ENCODE measurements around the gene TAGLN.

- TF ChIP-seq CTCF (IDR thresholded peaks at IDR 0.05) (no peak), POLR2A (IDR thresholded peaks at IDR 0.05) (no peak)
Measured at GRCh38 chr11:117229411-117229810, 30.2 kb downstream of the TAGLN start.

Measured in uterus (tissue), 2 donors.